ENCODE data around the gene NDUFAF8. TPM values are rescaled to one million over a fixed set of nuclear protein-coding genes. Genes with fewer than 3 reads are reported as not detected.

NDUFAF8 gene
- total RNA-seq, 1 donor from 2014 or later, result 38.9 TPM

- H3K36me3 Mint-ChIP-seq (ENCODE audit: unreplicated experiment), result peaks cover 7% of the 10 kb centered on the region
- no peak overlapping the region for H3K4me3 Mint-ChIP-seq (ENCODE audit: unreplicated experiment)
- H3K27ac Mint-ChIP-seq (ENCODE audit: unreplicated experiment), result peak overlapping the region; percentile 80
- no peak for DNase-seq (ENCODE audit: extremely low spot score, unreplicated experiment)
- H3K27me3 Mint-ChIP-seq (ENCODE audit: unreplicated experiment), result no peaks in the 10 kb centered on the region
- H3K9me3 Mint-ChIP-seq (ENCODE audit: unreplicated experiment), result no peaks in the 10 kb centered on the region
- TF ChIP-seq CTCF (IDR thresholded peaks at IDR 0.05), result no peak
- H3K4me1 Mint-ChIP-seq (ENCODE audit: unreplicated experiment), result peaks cover 16% of the 10 kb centered on the region
These were observed 46.8 kb downstream of the NDUFAF8 start for GRCh38 chr17:81285894-81286293.

- Mint-ChIP-seq H3K9me3 (ENCODE audit: unreplicated experiment) (no peaks in the 10 kb centered on the region), H3K36me3 (ENCODE audit: unreplicated experiment) (peaks cover 6% of the 10 kb centered on the region), H3K27me3 (ENCODE audit: unreplicated experiment) (no peaks in the 10 kb centered on the region), H3K27ac (ENCODE audit: unreplicated experiment) (no peak overlapping the region), H3K4me3 (ENCODE audit: unreplicated experiment) (no peak overlapping the region), H3K4me1 (ENCODE audit: unreplicated experiment) (peaks cover 18% of the 10 kb centered on the region)
- DNase-seq (ENCODE audit: extremely low spot score, unreplicated experiment), result no peak
- TF ChIP-seq CTCF (IDR thresholded peaks at IDR 0.05), result no peak
These were observed 47.5 kb downstream of the NDUFAF8 start for GRCh38 chr17:81286491-81287145.

GRCh38 chr17:81287152-81287551 is 48.0 kb downstream of the NDUFAF8 start:
- DNase-seq (ENCODE audit: extremely low spot score, unreplicated experiment), result no peak
- H3K36me3 Mint-ChIP-seq (ENCODE audit: unreplicated experiment), result peaks cover 6% of the 10 kb centered on the region
- H3K27me3 Mint-ChIP-seq (ENCODE audit: unreplicated experiment), result no peaks in the 10 kb centered on the region
- H3K27ac Mint-ChIP-seq (ENCODE audit: unreplicated experiment), result no peak overlapping the region
- peaks cover 19% of the 10 kb centered on the region for H3K4me1 Mint-ChIP-seq (ENCODE audit: unreplicated experiment)
- no peak overlapping the region for H3K4me3 Mint-ChIP-seq (ENCODE audit: unreplicated experiment)
- no peaks in the 10 kb centered on the region for H3K9me3 Mint-ChIP-seq (ENCODE audit: unreplicated experiment)
- TF ChIP-seq CTCF (IDR thresholded peaks at IDR 0.05), result no peak

GRCh38 chr17:81287741-81288430 is 48.8 kb downstream of the NDUFAF8 start:
- no peak overlapping the region for H3K27ac Mint-ChIP-seq (ENCODE audit: unreplicated experiment)
- H3K36me3 Mint-ChIP-seq (ENCODE audit: unreplicated experiment), result peaks cover 6% of the 10 kb centered on the region
- peaks cover 20% of the 10 kb centered on the region for H3K4me1 Mint-ChIP-seq (ENCODE audit: unreplicated experiment)
- no peak for DNase-seq (ENCODE audit: extremely low spot score, unreplicated experiment)
- H3K27me3 Mint-ChIP-seq (ENCODE audit: unreplicated experiment), result no peaks in the 10 kb centered on the region
- TF ChIP-seq CTCF (IDR thresholded peaks at IDR 0.05), result no peak
- H3K4me3 Mint-ChIP-seq (ENCODE audit: unreplicated experiment), result no peak overlapping the region
- no peaks in the 10 kb centered on the region for H3K9me3 Mint-ChIP-seq (ENCODE audit: unreplicated experiment)

- Mint-ChIP-seq H3K27ac (ENCODE audit: unreplicated experiment) (no peak overlapping the region), H3K9me3 (ENCODE audit: unreplicated experiment) (no peaks in the 10 kb centered on the region), H3K4me3 (ENCODE audit: unreplicated experiment) (no peak overlapping the region), H3K36me3 (ENCODE audit: unreplicated experiment) (peaks cover 6% of the 10 kb centered on the region), H3K27me3 (ENCODE audit: unreplicated experiment) (no peaks in the 10 kb centered on the region), H3K4me1 (ENCODE audit: unreplicated experiment) (peaks cover 27% of the 10 kb centered on the region)
- no peak for DNase-seq (ENCODE audit: extremely low spot score, unreplicated experiment)
- TF ChIP-seq CTCF (IDR thresholded peaks at IDR 0.05), result no peak
These were observed 49.6 kb downstream of the NDUFAF8 start for GRCh38 chr17:81288715-81289114.
